Small intestine (tissue), 7 donors: ENCODE measurements around the gene SLC4A4. TPM values are rescaled to one million over a fixed set of nuclear protein-coding genes. Genes with fewer than 3 reads are reported as not detected.
A peak's percentile ranks its signal among the peaks of the same experiment; 100 is the strongest.

Experiments
- DNase-seq, 2 donors: peaks; one replicate each; pipeline versions ENCODE4 v3.0.0 to v3.0.0-alpha.2; 2013
- FAIRE-seq: peaks from 2 replicates; lab custom pipeline; 2012; peaks lifted over from hg19 to GRCh38; lab: Jason Lieb, UNC
- H3K27ac ChIP-seq, 3 donors: one replicate each; pipeline ENCODE4 v1.5.1; 2013; ENCODE audit warnings: low read length in 2 of 3, mild to moderate bottlenecking in 2 of 3, control low read depth in 1 of 3, inconsistent platforms in 1 of 3, low read depth in 1 of 3, moderate library complexity in 1 of 3
- H3K27me3 ChIP-seq, 3 donors: one replicate each; pipeline ENCODE4 v1.6.1; 2013; ENCODE audit warnings: low read length in 3 of 3, inconsistent platforms in 1 of 3; ENCODE audit not compliant: control insufficient read depth in 3 of 3, insufficient read depth in 3 of 3
- H3K36me3 ChIP-seq, 3 donors: one replicate each; pipeline ENCODE4 v1.6.1; 2013; ENCODE audit warnings: low read length in 3 of 3, inconsistent platforms in 1 of 3, low read depth in 1 of 3, mild to moderate bottlenecking in 1 of 3, moderate library complexity in 1 of 3; ENCODE audit not compliant: control insufficient read depth in 3 of 3, insufficient read depth in 2 of 3
- H3K4me1 ChIP-seq, 3 donors: one replicate each; pipeline ENCODE4 v1.6.1; 2013; ENCODE audit warnings: low read length in 2 of 3, inconsistent platforms in 1 of 3, low read depth in 1 of 3, mild to moderate bottlenecking in 1 of 3, moderate library complexity in 1 of 3; ENCODE audit not compliant: control insufficient read depth in 3 of 3, insufficient read depth in 2 of 3
- H3K4me3 ChIP-seq, 3 donors: one replicate each; pipeline ENCODE4 v1.5.1; 2013; ENCODE audit warnings: low read length in 3 of 3, control low read depth in 1 of 3, inconsistent platforms in 1 of 3, low read depth in 1 of 3, mild to moderate bottlenecking in 1 of 3, moderate library complexity in 1 of 3
- H3K9me3 ChIP-seq, 2 donors: one replicate each; pipeline ENCODE4 v1.6.1; 2013; ENCODE audit warnings: low read depth in 1 of 2, low read length in 1 of 2; ENCODE audit not compliant: control insufficient read depth in 2 of 2, insufficient read depth in 1 of 2
- WGBS, 3 donors: extraction: QIAGEN DNeasy Blood & Tissue Kit; methylation state at CpG; one replicate each; pipeline ENCODE4 v1.1.7; 2013; 5-methylcytosine and 5-hydroxymethylcytosine counted together
- polyA plus RNA-seq, 4 donors: library from polyadenylated mRNA; stranded (reverse) in 3 of 4; unstranded in 1 of 4; fragments of 200-250 nt in 3 of 4; fragments of 120-200 nt in 1 of 4; gene quantifications; one replicate each; pipeline versions ENCODE4 v1.2.1 to v1.2.3, GENCODE V29; 2013
- donor health status: healthy with polysubstance abuse.
- donor health status: control.
- donor health status: control.
- donor health status: Bipolar disorder and iron deficiency.
- donor health status: healthy.

Gene SLC4A4
- polyA plus RNA-seq, 4 donors: 14.0 to 17.4 (median 15.3) TPM

GRCh38 chr4:71382125-71382899 lies 43.5 kb downstream of the SLC4A4 start:
- H3K27ac ChIP-seq: peak overlapping the region in 1 of 3 donors; percentile 51
- DNase-seq (peak; percentile 26 to 51), FAIRE-seq (no peak)
- no peak overlapping the region for H3K4me3 ChIP-seq
- peaks cover 0 to 20% (median 2%) of the 10 kb centered on the region in 3 donors for H3K4me1 ChIP-seq
- H3K27me3 ChIP-seq: no peaks in the 10 kb centered on the region
- no peaks in the 10 kb centered on the region for H3K9me3 ChIP-seq
- 85 to 91% (median 87%) methylated on average over 3 of the region's 3 CpGs for WGBS, 3 donors
- H3K36me3 ChIP-seq: peaks cover 0 to 6% (median 0%) of the 10 kb centered on the region in 3 donors

GRCh38 chr4:71382900-71383560 lies 44.2 kb downstream of the SLC4A4 start:
- no peak for FAIRE-seq
- Histone ChIP-seq H3K36me3 (peaks cover 0 to 6% (median 0%) of the 10 kb centered on the region in 3 donors), H3K9me3 (no peaks in the 10 kb centered on the region), H3K27ac (peak overlapping the region in 1 of 3 donors; percentile 51), H3K4me3 (no peak overlapping the region), H3K4me1 (peaks cover 0 to 20% (median 2%) of the 10 kb centered on the region in 3 donors), H3K27me3 (no peaks in the 10 kb centered on the region)
- peak in 1 of 2 donors; percentile 81 for DNase-seq
- 65 to 72% (median 71%) methylated on average over 3 of the region's 3 CpGs for WGBS, 3 donors

- 90 to 100% (median 96%) methylated on average over 1 of the region's 1 CpG for WGBS, 3 donors
- Histone ChIP-seq H3K27me3 (no peaks in the 10 kb centered on the region), H3K4me1 (peaks cover 0 to 20% (median 2%) of the 10 kb centered on the region in 3 donors), H3K36me3 (peaks cover 0 to 6% (median 0%) of the 10 kb centered on the region in 3 donors), H3K9me3 (no peaks in the 10 kb centered on the region), H3K27ac (no peak overlapping the region), H3K4me3 (no peak overlapping the region)
- DNase-seq (no peak), FAIRE-seq (no peak)
These were observed 45.2 kb downstream of the SLC4A4 start for GRCh38 chr4:71383984-71384383.

GRCh38 chr4:71389149-71389827 lies 50.5 kb downstream of the SLC4A4 start:
- no peaks in the 10 kb centered on the region for H3K9me3 ChIP-seq

GRCh38 chr4:71392109-71392508 lies 53.3 kb downstream of the SLC4A4 start:
- no peaks in the 10 kb centered on the region for H3K9me3 ChIP-seq
- 94 to 97% (median 97%) methylated on average over 3 of the region's 3 CpGs for WGBS, 3 donors
- DNase-seq (no peak), FAIRE-seq (no peak)
- H3K4me1 ChIP-seq: peaks cover 0 to 5% (median 2%) of the 10 kb centered on the region in 3 donors
- H3K4me3 ChIP-seq: no peak overlapping the region
- no peaks in the 10 kb centered on the region for H3K36me3 ChIP-seq
- no peaks in the 10 kb centered on the region for H3K27me3 ChIP-seq
- no peak overlapping the region for H3K27ac ChIP-seq

More at GRCh38 chr4:71389149-71389827, 50.5 kb downstream of the SLC4A4 start:
- peaks cover 0 to 6% (median 2%) of the 10 kb centered on the region in 3 donors for H3K4me1 ChIP-seq
- no peak overlapping the region for H3K27ac ChIP-seq
- 40 to 54% (median 44%) methylated on average over 2 of the region's 2 CpGs for WGBS, 3 donors
- DNase-seq: peak; percentile 12 to 39
- no peak overlapping the region for H3K4me3 ChIP-seq
- H3K27me3 ChIP-seq: no peaks in the 10 kb centered on the region
- no peak for FAIRE-seq
- no peaks in the 10 kb centered on the region for H3K36me3 ChIP-seq

- FAIRE-seq (no peak), DNase-seq (peak in 1 of 2 donors; percentile 17)
- Histone ChIP-seq H3K9me3 (no peaks in the 10 kb centered on the region), H3K27ac (no peak overlapping the region), H3K4me1 (no peaks in the 10 kb centered on the region), H3K27me3 (no peaks in the 10 kb centered on the region), H3K36me3 (no peaks in the 10 kb centered on the region), H3K4me3 (no peak overlapping the region)
- WGBS, 3 donors: 42 to 55% (median 53%) methylated on average over 1 of the region's 1 CpG
These were observed 57.6 kb downstream of the SLC4A4 start for GRCh38 chr4:71396382-71396781.

GRCh38 chr4:71400810-71401209 lies 62.0 kb downstream of the SLC4A4 start:
- H3K27me3 ChIP-seq: no peaks in the 10 kb centered on the region
- H3K4me3 ChIP-seq: no peak overlapping the region
- H3K4me1 ChIP-seq: no peaks in the 10 kb centered on the region
- no peaks in the 10 kb centered on the region for H3K9me3 ChIP-seq
- H3K36me3 ChIP-seq: no peaks in the 10 kb centered on the region
- DNase-seq: no peak
- no peak for FAIRE-seq
- H3K27ac ChIP-seq: no peak overlapping the region

- Histone ChIP-seq H3K9me3 (no peaks in the 10 kb centered on the region), H3K27me3 (no peaks in the 10 kb centered on the region), H3K4me1 (no peaks in the 10 kb centered on the region), H3K36me3 (no peaks in the 10 kb centered on the region), H3K4me3 (no peak overlapping the region), H3K27ac (no peak overlapping the region)
- no peak for FAIRE-seq
- DNase-seq: no peak
These were observed 63.8 kb downstream of the SLC4A4 start for GRCh38 chr4:71402616-71403015.
